ENCODE measurements around the gene SDC3.

GRCh38 chr1:30900486-30900885 is 8.1 kb downstream of the SDC3 start:
- TF ChIP-seq EZH2 (IDR thresholded peaks at IDR 0.05; ENCODE audit: borderline replicate concordance, insufficient read depth, low read depth, low read length, poor library complexity, severe bottlenecking) = no peak
- TF ChIP-seq, protein P1, sequence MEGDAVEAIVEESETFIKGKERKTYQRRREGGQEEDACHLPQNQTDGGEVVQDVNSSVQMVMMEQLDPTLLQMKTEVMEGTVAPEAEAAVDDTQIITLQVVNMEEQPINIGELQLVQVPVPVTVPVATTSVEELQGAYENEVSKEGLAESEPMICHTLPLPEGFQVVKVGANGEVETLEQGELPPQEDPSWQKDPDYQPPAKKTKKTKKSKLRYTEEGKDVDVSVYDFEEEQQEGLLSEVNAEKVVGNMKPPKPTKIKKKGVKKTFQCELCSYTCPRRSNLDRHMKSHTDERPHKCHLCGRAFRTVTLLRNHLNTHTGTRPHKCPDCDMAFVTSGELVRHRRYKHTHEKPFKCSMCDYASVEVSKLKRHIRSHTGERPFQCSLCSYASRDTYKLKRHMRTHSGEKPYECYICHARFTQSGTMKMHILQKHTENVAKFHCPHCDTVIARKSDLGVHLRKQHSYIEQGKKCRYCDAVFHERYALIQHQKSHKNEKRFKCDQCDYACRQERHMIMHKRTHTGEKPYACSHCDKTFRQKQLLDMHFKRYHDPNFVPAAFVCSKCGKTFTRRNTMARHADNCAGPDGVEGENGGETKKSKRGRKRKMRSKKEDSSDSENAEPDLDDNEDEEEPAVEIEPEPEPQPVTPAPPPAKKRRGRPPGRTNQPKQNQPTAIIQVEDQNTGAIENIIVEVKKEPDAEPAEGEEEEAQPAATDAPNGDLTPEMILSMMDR (IDR thresholded peaks at IDR 0.05) = no peak

Data from B cell (primary cell).